Activated CD4-positive, alpha-beta memory T cell treated with anti-CD3 and anti-CD28 coated beads for 36 hours (primary cell): ENCODE measurements around the gene ATP11C. TPM values are rescaled to one million over a fixed set of nuclear protein-coding genes. Genes with fewer than 3 reads are reported as not detected.

Experiments
- CTCF ChIA-PET: fragments of 350-600 bp; sonication (Branson Sonifier 250); formaldehyde crosslinking; loops from one replicate; lab custom pipeline; 2021; ENCODE audit warnings: antibody characterized with exemption, inconsistent platforms; lab: Charles Lee
- POLR2A ChIA-PET: fragments of 350-600 bp; sonication (Branson Sonifier 250); formaldehyde crosslinking; loops from one replicate; lab custom pipeline; 2021; ENCODE audit warnings: antibody characterized with exemption; lab: Charles Lee
- DNase-seq: peaks from one replicate; pipeline ENCODE4 v3.0.0-alpha.2; 2020
- H3K27ac Mint-ChIP-seq: one replicate; pipeline ENCODE4 v1.8.0; 2021; ENCODE audit warnings: mixed read lengths
- H3K27me3 Mint-ChIP-seq: one replicate; pipeline ENCODE4 v1.8.0; 2021; ENCODE audit warnings: mixed read lengths
- H3K36me3 Mint-ChIP-seq: one replicate; pipeline ENCODE4 v1.8.0; 2021; ENCODE audit warnings: mixed read lengths
- H3K4me1 Mint-ChIP-seq: one replicate; pipeline ENCODE4 v1.8.0; 2021; ENCODE audit warnings: low read depth, mixed read lengths
- H3K4me3 Mint-ChIP-seq: one replicate; pipeline ENCODE4 v1.8.0; 2021; ENCODE audit warnings: mild to moderate bottlenecking, mixed read lengths
- H3K9me3 Mint-ChIP-seq: one replicate; pipeline ENCODE4 v1.8.0; 2021; ENCODE audit warnings: mixed read lengths
- intact Hi-C: fragments of 100-400 bp; cut with micrococcal nuclease; formaldehyde crosslinking; loops from one replicate; pipeline ENCODE4 v1.15.1; 2023
- total RNA-seq, 2 experiments: library from RNA; stranded (reverse); gene quantifications; one replicate each; pipeline ENCODE4 v1.2.3, GENCODE V29; 2021

Gene ATP11C
- total RNA-seq, 2 experiments from 2014 or later: 10.9 to 11.5 TPM

- no peaks in the 10 kb centered on the region for H3K27me3 Mint-ChIP-seq
- H3K4me1 Mint-ChIP-seq: no peaks in the 10 kb centered on the region
- no peak overlapping the region for H3K27ac Mint-ChIP-seq
- ChIA-PET POLR2A (no interaction called here), CTCF (no interaction called here)
- no peaks in the 10 kb centered on the region for H3K9me3 Mint-ChIP-seq
- peaks cover 20% of the 10 kb centered on the region for H3K36me3 Mint-ChIP-seq
- DNase-seq: no peak
- no peak overlapping the region for H3K4me3 Mint-ChIP-seq
- intact Hi-C loops: no loop called here
Observed at GRCh38 chrX:139783030-139783429, 149.8 kb downstream of the ATP11C start.

GRCh38 chrX:139776599-139776998, 156.3 kb downstream of the ATP11C start:
- ChIA-PET CTCF (no interaction called here), POLR2A (no interaction called here)
- intact Hi-C loops: no loop called here
- peaks cover 2% of the 10 kb centered on the region for H3K9me3 Mint-ChIP-seq
- peaks cover 44% of the 10 kb centered on the region for H3K36me3 Mint-ChIP-seq
- no peaks in the 10 kb centered on the region for H3K4me1 Mint-ChIP-seq
- no peak overlapping the region for H3K4me3 Mint-ChIP-seq
- H3K27me3 Mint-ChIP-seq: no peaks in the 10 kb centered on the region
- no peak for DNase-seq
- H3K27ac Mint-ChIP-seq: no peak overlapping the region

GRCh38 chrX:139770366-139770765, 162.5 kb downstream of the ATP11C start:
- DNase-seq: no peak
- Mint-ChIP-seq H3K27me3 (no peaks in the 10 kb centered on the region), H3K9me3 (peaks cover 2% of the 10 kb centered on the region), H3K4me3 (no peak overlapping the region), H3K27ac (no peak overlapping the region), H3K4me1 (no peaks in the 10 kb centered on the region), H3K36me3 (peaks cover 36% of the 10 kb centered on the region)
- POLR2A ChIA-PET: no interaction called here
- CTCF ChIA-PET: no interaction called here
- intact Hi-C loops: no loop called here

- H3K4me1 Mint-ChIP-seq: no peaks in the 10 kb centered on the region
- CTCF ChIA-PET: interaction anchor here (0.7 kb wide), 1 partner anchor 31 kb away, joined by 3 read pairs; no protein-coding TSS in a partner anchor
- POLR2A ChIA-PET: no interaction called here
- intact Hi-C loops: loop anchor here (1.0 to 10.0 kb wide), 2 partner anchors 27 to 168 kb away; partner anchors contain the start of gene ATP11C
- no peak overlapping the region for H3K27ac Mint-ChIP-seq
- H3K27me3 Mint-ChIP-seq: no peaks in the 10 kb centered on the region
- no peaks in the 10 kb centered on the region for H3K9me3 Mint-ChIP-seq
- peaks cover 14% of the 10 kb centered on the region for H3K36me3 Mint-ChIP-seq
- DNase-seq: peak; percentile 29
- H3K4me3 Mint-ChIP-seq: no peak overlapping the region
Observed at GRCh38 chrX:139766545-139766983, 166.3 kb downstream of the ATP11C start.

- no peak overlapping the region for H3K4me3 Mint-ChIP-seq
- POLR2A ChIA-PET: no interaction called here
- H3K27ac Mint-ChIP-seq: no peak overlapping the region
- peaks cover 8% of the 10 kb centered on the region for H3K36me3 Mint-ChIP-seq
- CTCF ChIA-PET: no interaction called here
- H3K4me1 Mint-ChIP-seq: no peaks in the 10 kb centered on the region
- no peaks in the 10 kb centered on the region for H3K27me3 Mint-ChIP-seq
- H3K9me3 Mint-ChIP-seq: no peaks in the 10 kb centered on the region
- DNase-seq: no peak
- intact Hi-C loops: loop anchor here (10.0 kb wide), 1 partner anchor 172 kb away; the partner anchor contains the start of gene ATP11C
Observed at GRCh38 chrX:139762400-139763183, 170.3 kb downstream of the ATP11C start.

GRCh38 chrX:139759637-139760036, 173.2 kb downstream of the ATP11C start:
- Mint-ChIP-seq H3K27ac (no peak overlapping the region), H3K4me1 (no peaks in the 10 kb centered on the region), H3K9me3 (peaks cover 13% of the 10 kb centered on the region), H3K4me3 (no peak overlapping the region), H3K36me3 (peaks cover 25% of the 10 kb centered on the region), H3K27me3 (no peaks in the 10 kb centered on the region)
- ChIA-PET CTCF (no interaction called here), POLR2A (no interaction called here)
- intact Hi-C loops: loop anchor here (10.0 kb wide), 1 partner anchor 175 kb away; the partner anchor contains the start of gene ATP11C
- no peak for DNase-seq

GRCh38 chrX:139758809-139759208, 174.0 kb downstream of the ATP11C start:
- POLR2A ChIA-PET: no interaction called here
- CTCF ChIA-PET: no interaction called here
- intact Hi-C loops: no loop called here
- Mint-ChIP-seq H3K4me1 (no peaks in the 10 kb centered on the region), H3K27ac (no peak overlapping the region), H3K9me3 (peaks cover 21% of the 10 kb centered on the region), H3K27me3 (no peaks in the 10 kb centered on the region), H3K36me3 (peaks cover 31% of the 10 kb centered on the region), H3K4me3 (no peak overlapping the region)
- DNase-seq: no peak

- no peak for DNase-seq
- ChIA-PET POLR2A (no interaction called here), CTCF (no interaction called here)
- intact Hi-C loops: no loop called here
- no peak overlapping the region for H3K27ac Mint-ChIP-seq
- no peaks in the 10 kb centered on the region for H3K4me1 Mint-ChIP-seq
- H3K36me3 Mint-ChIP-seq: peaks cover 34% of the 10 kb centered on the region
- H3K4me3 Mint-ChIP-seq: no peak overlapping the region
- no peaks in the 10 kb centered on the region for H3K27me3 Mint-ChIP-seq
- peaks cover 24% of the 10 kb centered on the region for H3K9me3 Mint-ChIP-seq
Observed at GRCh38 chrX:139758250-139758649, 174.6 kb downstream of the ATP11C start.

- Mint-ChIP-seq H3K4me1 (no peaks in the 10 kb centered on the region), H3K9me3 (peaks cover 23% of the 10 kb centered on the region), H3K27ac (no peak overlapping the region), H3K36me3 (peaks cover 46% of the 10 kb centered on the region), H3K4me3 (no peak overlapping the region), H3K27me3 (no peaks in the 10 kb centered on the region)
- no peak for DNase-seq
- POLR2A ChIA-PET: no interaction called here
- intact Hi-C loops: no loop called here
- CTCF ChIA-PET: no interaction called here
Observed at GRCh38 chrX:139751053-139751452, 181.8 kb downstream of the ATP11C start.

- POLR2A ChIA-PET: no interaction called here
- peaks cover 40% of the 10 kb centered on the region for H3K36me3 Mint-ChIP-seq
Observed at GRCh38 chrX:139750390-139750789, 182.5 kb downstream of the ATP11C start.

GRCh38 chrX:139739138-139739537, 193.7 kb downstream of the ATP11C start:
- CTCF ChIA-PET: no interaction called here
- Mint-ChIP-seq H3K4me3 (no peak overlapping the region), H3K9me3 (no peaks in the 10 kb centered on the region), H3K4me1 (peaks cover 6% of the 10 kb centered on the region), H3K27ac (peak overlapping the region; percentile 49), H3K27me3 (no peaks in the 10 kb centered on the region), H3K36me3 (peaks cover 14% of the 10 kb centered on the region)
- POLR2A ChIA-PET: interaction anchor here (0.7 kb wide), 1 partner anchor 194 kb away, joined by 3 read pairs; no protein-coding TSS in a partner anchor
- peak; percentile 29 for DNase-seq
- intact Hi-C loops: loop anchor here (1.0 kb wide), 2 partner anchors 27 to 191 kb away; no protein-coding TSS in a partner anchor

More at GRCh38 chrX:139750390-139750789, 182.5 kb downstream of the ATP11C start:
- CTCF ChIA-PET: interaction anchor here (0.9 kb wide), 1 partner anchor 10 kb away, joined by 3 read pairs; no protein-coding TSS in a partner anchor
- Mint-ChIP-seq H3K27ac (no peak overlapping the region), H3K9me3 (peaks cover 17% of the 10 kb centered on the region), H3K4me1 (no peaks in the 10 kb centered on the region), H3K27me3 (no peaks in the 10 kb centered on the region), H3K4me3 (no peak overlapping the region)
- DNase-seq: no peak
- intact Hi-C loops: no loop called here

- H3K36me3 Mint-ChIP-seq: peaks cover 14% of the 10 kb centered on the region
- H3K27me3 Mint-ChIP-seq: no peaks in the 10 kb centered on the region
- ChIA-PET POLR2A (interaction anchor here (0.7 kb wide), 1 partner anchor 195 kb away, joined by 3 read pairs; no protein-coding TSS in a partner anchor), CTCF (no interaction called here)
- peak overlapping the region; percentile 49 for H3K27ac Mint-ChIP-seq
- DNase-seq: no peak
- no peak overlapping the region for H3K4me3 Mint-ChIP-seq
- H3K9me3 Mint-ChIP-seq: no peaks in the 10 kb centered on the region
- peaks cover 6% of the 10 kb centered on the region for H3K4me1 Mint-ChIP-seq
- intact Hi-C loops: no loop called here
Observed at GRCh38 chrX:139738581-139738980, 194.3 kb downstream of the ATP11C start.
